Smooth muscle cell of the brain vasculature (primary cell): Measurements from ENCODE around the gene NLGN4X.
A peak's percentile ranks its signal among the peaks of the same experiment; 100 is the strongest.

Experiments used
- DNase-seq: peaks from one replicate; pipeline ENCODE4 v3.0.0-alpha.2; 2012; ENCODE audit warnings: low read depth, low spot score

NLGN4X gene

GRCh38 chrX:6159468-6159867, 69.2 kb downstream of the NLGN4X start:
- no peak for DNase-seq

DNA sequence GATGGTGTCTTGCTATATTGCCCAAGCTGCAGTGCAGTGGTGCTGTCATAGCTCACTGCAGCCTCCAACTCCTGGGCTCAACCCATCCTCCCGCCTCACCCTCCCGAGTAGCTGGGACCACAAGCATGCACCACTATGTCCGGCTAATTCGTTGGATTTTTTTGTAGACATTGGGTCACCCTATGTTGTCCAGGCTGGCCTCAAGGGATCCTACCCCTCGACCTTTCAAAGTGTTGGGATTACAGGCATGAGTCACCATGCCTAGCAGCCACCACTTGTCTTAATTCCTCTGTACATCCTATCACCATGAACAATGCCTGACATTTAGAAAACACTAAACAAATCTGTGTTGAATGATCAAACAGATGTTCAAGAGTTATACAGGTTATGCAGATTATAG, 76.7 kb downstream of the NLGN4X start:
- no peak for DNase-seq

- no peak for DNase-seq
Observed at GRCh38 chrX:6149060-6149872, 79.4 kb downstream of the NLGN4X start.

DNA sequence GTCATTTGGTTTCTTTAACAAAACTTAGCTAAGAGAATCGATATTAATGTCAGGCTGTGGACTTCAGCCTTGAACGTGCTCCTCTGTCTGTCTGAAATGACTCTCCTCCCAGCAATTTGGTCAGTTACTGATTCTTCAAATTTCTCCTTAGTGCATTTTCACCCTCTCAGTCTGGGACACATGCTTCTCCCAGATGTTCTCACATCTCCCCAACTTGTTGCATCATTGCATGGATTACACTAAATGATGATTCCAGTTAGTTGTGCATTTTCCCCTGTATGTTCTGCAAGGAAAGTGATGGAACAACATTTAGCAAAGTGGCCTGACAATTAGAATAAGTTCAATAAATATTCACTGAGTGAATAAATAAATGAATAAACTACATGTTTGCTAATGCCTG, 94.4 kb downstream of the NLGN4X start:
- no peak for DNase-seq

DNA sequence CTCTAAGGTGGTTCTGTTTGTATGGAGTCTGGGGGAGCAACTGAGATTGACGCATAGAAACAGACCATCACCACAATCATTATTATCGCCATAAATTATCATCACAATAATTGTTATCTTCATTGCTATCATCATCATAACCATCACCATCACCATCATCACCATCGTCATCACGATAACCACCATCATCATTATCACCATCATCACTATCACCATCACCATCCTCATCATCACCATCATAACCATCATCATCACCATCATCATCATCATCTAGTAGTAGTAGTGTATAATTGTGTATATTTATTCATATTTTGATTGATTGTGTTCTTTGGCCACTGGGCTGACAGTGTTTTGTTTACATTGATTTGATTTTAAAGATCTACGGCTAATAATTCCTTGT, 95.7 kb downstream of the NLGN4X start:
- no peak for DNase-seq

DNA sequence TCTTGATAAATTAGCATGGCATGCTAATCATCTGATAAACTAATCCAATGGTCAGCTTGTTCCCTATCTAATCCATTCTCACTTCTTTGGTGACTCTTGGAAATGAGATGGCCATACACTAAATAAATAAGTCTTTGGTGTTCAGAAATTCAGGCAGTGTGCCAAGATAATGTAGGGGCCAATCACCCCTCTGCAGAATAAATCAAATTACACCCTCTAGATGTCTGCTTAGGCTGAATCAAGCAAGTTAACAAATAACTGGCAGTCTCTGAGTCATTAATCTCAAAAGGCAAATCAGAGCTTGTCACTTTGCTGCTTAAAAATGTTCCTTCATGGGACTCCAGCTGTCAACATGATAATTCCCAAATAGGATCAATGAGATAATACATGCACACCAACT, 97.4 kb downstream of the NLGN4X start:
- no peak for DNase-seq

DNA sequence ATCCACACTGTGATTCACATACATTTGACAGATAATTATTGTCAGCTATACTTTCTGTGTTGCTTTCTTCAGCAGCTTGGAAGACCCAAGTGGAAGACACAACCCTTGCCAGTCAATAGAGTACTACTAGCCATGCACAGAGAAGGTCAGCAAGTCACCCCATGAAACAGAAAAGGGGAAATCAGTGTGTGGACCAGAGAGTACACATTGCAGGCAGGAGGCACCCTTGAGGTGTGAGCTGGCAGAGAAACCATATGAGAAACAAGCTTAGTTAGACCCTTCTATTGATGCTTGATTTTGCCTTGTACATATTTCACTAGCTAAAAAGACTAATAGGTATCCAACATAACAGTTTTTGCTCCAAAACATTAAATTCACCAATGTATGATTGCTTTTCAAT, 99.5 kb downstream of the NLGN4X start:
- no peak for DNase-seq

DNA sequence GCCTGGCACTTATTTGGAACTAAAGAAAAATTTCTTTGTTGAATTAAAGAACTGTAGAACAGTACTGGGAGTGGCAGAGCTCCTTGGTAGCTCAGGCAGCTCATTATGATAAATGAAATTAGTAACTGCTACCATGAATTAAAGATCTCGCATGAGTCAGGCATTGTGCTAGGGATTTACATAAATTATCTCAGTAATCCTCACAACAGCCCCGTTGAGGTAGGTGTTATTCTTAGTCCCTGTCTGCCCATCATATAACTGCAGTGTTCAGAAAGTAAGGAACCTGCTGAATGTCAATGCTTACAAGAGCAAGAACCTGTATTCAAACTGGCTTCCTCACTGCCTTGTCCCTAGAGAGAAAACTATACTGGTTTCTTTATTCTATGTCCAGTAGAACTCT, 108.3 kb downstream of the NLGN4X start:
- DNase-seq: no peak

DNA sequence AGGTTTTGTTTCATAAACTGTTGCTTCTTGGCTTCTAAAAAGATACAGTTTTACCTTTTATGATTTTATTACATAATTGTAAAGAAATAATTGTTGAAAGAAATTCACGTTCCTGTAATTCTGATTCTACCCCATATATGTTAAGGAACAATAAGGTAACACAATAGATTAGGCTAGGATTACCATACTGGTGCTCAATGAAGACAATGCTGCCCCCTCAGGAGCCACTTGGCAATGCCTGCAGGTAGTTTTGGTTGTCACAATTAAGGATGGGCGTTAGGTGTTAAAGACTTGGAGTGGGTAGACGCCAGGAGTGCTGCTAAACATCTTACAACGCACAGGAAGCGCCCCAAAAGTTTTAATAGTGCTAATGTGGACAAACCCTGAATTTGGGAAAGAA, 133.2 kb downstream of the NLGN4X start:
- DNase-seq: no peak

GRCh38 chrX:6074532-6074931, 154.1 kb downstream of the NLGN4X start:
- no peak for DNase-seq

DNA sequence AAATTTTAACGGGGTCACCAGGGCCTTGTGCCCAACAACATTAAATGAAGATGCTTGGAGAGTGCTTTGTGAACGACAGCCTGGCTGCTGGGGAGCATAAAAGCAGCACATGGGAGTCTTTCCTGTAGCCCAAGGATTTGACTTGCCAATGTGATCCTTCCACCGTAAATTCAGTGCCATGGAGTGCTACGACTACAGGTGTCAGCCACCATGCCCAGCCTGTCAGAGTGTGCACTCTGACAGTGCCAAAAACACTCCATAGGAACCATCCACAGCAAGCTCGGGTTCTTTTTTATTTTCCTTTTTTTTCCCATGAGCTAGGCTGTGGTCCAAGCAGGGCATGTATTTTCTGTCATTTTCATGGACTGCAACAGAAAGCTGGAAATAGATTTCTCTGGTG, 156.9 kb downstream of the NLGN4X start:
- no peak for DNase-seq

DNA sequence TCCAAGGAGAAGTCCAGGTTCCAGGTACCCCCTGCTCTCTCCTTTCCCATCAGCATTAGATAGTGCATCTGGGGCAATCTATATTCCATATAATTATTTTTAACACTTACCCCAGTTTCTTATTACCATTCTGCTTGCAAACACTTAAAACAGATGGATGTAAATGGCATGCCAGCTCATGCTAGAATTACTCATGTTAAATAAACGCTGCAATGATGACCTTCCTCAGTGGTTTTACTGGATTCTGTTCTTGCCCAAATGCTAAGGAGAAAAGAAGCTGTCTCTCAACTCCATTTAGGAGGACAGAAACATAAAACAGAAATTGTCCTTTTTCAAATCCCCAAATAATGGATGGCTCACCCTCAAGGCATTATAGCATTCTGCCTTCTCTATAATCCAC, 161.1 kb downstream of the NLGN4X start:
- no peak for DNase-seq

- no peak for DNase-seq
Observed at GRCh38 chrX:6053141-6053540, 175.5 kb downstream of the NLGN4X start.

DNA sequence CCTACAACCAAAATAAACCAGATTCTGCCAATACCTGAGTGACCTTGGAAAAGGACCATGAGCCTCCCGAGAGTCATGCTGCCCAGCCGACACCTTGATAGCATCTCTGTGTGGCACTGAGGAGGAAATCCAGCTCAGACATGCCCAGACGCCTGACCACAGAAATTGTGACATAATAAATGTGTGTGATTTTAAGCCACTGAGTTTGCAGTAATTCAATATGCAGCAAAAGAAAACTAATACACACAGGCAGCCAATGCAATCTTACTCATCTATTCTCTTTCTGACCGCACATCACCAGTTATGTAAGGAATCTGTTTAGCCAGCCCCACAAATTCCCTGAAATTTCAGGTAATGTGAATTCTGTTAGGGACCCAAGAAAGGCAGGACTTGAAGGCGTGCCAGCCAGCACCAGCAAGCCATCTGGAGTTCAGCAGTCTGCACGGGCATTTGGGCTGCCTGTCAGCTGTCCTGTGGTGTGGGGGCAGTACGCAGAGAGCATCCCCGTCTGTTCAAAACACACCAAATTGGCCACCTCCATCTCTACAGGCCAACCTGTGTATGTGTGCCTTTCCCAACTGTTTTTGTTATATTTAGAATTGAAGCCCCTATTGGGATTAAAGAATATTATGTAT, 176.4 kb downstream of the NLGN4X start:
- DNase-seq: no peak

DNA sequence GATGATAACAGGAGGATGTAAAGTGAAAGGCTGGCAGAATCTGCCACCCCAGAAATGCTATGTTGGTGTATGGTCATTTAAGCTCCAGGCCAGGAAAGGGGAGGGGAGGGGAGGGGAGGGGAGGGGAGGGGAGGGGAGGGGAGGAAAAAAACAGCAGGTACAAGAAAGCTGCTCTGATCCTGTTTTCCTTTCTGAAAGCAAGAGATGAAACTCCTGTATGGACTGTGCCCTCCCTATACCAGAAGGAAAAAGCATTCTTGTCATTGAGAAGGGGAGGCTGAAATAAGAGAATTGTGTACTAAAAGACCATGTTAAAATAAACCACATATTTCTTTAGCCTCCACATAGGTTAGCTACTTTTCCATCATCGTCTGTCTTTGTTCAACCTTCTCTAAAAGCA, 179.5 kb downstream of the NLGN4X start:
- DNase-seq: no peak

GRCh38 chrX:6041630-6042029, 187.0 kb downstream of the NLGN4X start:
- DNase-seq: no peak

DNA sequence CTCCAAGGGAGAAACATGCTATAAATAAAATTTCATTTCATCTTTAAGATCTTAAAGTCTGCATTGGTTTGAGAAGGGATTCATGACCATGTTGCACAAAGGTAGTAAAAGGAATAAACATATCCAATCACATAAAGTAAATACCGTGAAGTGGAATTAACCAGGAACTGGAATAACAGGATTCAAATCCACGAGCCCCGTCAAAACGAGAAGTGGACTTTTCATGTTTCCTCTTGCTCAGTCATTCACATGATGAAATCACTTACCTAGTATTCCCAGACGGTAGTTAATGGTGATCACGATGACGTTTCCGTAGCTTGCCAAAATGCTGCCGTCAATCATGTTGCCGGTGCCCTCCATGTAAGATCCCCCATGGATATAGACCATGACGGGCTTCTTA, 199.7 kb downstream of the NLGN4X start:
- DNase-seq: no peak

DNA sequence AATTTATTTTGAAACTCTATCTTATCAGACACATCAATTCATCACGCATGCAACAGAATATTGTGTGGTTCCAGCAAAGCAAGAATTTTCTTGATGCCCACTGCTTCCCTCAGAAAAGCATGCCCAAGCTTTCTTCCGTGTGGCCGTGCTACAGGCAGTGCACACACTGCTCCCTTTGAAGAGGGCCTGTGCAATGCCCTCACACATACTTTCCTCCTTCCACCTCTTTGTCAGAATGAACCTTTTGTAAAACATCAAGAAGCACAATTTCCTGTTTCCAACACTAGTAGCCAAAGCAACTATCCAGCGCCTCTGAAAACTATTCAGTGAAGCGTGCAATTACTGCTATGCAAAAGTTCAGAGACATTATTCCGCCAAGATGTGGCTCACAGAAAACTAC, 201.7 kb downstream of the NLGN4X start:
- no peak for DNase-seq

GRCh38 chrX:6026429-6026828, 202.2 kb downstream of the NLGN4X start:
- DNase-seq: no peak

- no peak for DNase-seq
Observed at GRCh38 chrX:6024204-6024603, 204.5 kb downstream of the NLGN4X start.

- DNase-seq: peak; percentile 1
Observed at GRCh38 chrX:6021316-6022091, 207.2 kb downstream of the NLGN4X start.

DNA sequence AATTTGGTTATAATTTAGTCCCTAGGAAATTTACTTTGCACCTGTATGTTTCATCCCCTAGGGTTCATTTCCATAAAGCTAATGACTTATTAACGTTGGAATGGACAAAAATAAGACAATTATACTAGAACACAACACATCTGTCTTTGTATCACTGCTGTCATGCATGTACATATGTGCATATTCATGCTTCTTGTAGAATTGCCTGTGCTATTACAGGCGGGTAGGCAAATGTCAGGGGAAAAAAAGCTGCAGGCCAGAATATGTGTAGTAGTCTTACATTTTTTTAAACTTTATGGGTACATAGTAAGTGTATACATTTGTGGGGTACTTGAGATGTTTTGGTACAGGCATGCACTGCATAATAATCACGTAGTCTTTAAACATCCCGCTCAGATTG, 209.6 kb downstream of the NLGN4X start:
- DNase-seq: no peak

DNA sequence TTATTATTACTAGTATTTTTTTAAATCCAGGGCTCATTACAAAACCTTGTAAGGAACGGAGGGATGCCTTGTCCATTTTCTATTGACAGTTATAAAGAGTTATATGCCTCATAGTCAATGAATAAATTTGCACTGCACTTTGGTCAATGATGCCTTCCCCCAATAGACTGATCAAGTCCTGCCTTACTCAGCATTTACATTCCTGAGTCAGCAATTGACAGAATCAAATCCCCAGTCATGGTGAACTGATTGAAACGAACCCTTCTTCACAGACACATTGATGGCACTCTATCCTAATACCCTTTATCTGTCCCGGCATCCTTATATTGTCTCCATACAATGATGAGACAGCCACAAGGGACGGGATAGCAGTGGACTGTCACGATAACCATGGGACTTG, 213.2 kb downstream of the NLGN4X start:
- DNase-seq: no peak
